GM19351 (cell line): ENCODE measurements around the gene CAP2.

Experiments used
- ATAC-seq: cut with Tn5 transposase; IDR thresholded peaks from one replicate; pipeline ENCODE4 v1.9.1; 2021; ENCODE audit warnings: mild to moderate bottlenecking, moderate library complexity; ENCODE audit not compliant: unreplicated experiment

CAP2 gene

DNA sequence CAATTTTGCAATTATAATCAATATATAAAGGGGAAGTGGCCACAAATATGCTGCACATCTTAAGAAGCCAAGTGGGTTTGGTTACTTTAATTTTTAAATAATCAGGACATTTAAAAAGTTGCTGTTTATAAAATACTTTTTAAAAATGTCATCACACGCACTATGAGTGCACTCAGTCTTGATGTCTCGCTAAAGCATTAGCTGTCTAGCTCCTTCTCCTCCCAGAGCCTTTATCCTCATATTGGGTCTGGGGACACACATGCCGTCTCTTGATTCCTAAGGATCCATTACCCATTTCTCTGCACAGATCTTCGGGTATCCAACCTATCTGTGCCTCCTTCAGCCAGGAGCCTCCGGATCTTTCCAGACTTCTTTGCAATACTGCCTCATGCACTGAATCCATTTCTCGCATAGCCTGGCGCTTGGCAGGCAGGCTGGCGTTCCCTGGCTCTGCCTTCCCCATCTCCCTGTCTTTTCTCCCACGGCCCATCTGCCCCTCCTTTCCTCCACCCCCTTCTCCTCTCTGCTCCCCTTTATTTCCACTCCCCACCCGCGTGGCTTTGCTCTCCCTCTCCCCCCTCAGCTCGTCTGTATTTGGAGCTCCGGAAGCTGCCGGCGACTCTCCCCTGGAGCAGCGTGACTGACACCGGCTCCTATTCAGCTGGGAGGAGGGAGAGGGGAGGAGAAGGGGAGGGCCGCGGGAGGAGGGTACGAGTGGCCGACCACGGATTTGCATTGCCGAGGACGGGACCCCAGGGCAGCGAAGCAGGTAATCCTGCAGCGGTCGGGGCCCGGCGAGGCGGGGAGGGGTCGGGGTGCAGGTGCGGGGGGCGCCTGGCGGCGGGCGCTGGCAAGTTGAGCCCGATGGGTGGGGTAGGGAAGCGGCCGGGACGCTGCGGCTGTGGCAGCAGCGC, at the start of gene CAP2:
Gene CAP2, plus strand, starts transcription at position 618 of the 914 bp plus-strand sequence. CDS start 27,961 bp downstream, outside the sequence.
- no peak for ATAC-seq

- no peak for ATAC-seq
These were observed 46.4 kb upstream of the CAP2 start for GRCh38 chr6:17347012-17347411.

- ATAC-seq: no peak
These were observed 44.0 kb upstream of the CAP2 start for GRCh38 chr6:17349427-17349826.

- ATAC-seq: no peak
These were observed 41.1 kb upstream of the CAP2 start for GRCh38 chr6:17352302-17352701.

GRCh38 chr6:17353440-17354175, 39.8 kb upstream of the CAP2 start:
- ATAC-seq: no peak

DNA sequence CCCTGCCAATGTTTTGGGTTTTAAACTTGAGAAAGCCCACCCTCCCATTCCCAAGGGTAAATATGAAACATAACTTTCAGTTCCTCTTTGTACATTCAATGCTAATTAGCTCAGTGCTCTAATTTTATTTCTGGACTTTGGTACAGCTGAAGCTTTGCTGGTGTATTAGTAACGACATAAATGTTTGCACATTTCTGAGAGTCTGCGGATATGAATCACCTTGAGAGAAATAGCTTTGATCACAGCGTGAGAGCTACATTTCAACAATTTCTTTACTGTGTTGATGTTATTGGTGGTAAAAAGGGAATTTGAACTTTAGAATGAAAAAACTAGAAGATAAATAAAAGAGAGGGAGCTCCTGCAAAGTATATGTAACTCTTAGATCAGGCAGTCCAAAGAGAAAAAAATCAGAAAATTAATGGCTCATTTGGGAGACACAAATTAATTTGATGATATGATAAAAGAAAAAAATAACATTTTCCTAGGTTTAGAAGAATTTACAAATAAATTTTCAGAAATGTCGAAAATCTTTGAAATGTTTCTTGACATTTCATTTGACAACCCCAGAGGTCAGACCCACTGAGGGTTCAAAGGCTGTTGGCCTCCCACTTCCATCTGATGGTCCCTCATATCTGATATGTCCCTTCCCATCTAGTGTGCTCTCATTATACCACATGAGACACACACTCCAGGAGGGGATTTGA, 38.5 kb upstream of the CAP2 start:
- no peak for ATAC-seq

- no peak for ATAC-seq
These were observed 38.0 kb upstream of the CAP2 start for GRCh38 chr6:17355404-17355774.

DNA sequence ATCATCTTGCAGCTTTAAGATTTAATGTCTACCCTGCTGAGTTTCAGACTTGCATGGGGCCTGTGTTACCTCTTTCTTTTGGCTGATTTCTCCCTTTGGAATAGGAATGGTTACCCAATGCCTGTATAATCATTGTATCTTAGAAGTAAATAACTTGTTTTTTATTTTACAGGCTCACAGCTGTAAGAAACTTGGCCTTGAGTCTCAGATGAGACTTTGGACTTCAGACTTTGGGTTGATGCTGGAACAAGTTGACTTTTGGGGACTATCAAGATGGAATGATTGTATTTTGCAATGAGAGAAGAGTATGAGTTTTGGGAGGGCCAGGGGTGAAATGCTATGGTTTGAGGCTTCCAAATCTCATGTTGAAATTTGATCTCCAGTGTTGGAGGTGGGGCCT, 34.9 kb upstream of the CAP2 start:
- ATAC-seq: no peak

GRCh38 chr6:17360564-17360963, 32.8 kb upstream of the CAP2 start:
- ATAC-seq: no peak

- ATAC-seq: no peak
These were observed 32.4 kb upstream of the CAP2 start for GRCh38 chr6:17361013-17361412.

DNA sequence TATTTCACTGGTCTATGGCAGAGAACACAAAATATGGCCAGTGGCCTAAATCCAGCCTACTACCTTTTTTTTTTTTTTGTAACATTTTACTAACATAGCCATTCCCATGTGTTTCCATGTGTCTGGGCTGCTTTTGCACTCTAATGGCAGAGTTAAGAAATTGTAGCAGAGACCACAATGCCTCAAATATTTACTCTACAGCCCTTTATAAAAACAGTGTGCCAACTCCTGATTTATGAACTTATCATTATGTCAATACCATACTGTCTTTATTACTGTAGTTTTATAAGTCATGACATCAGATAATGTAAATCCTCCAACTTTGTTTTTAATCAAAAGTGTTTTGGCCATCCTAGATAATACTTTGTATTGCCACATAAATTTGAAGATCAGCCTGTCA, 27.4 kb upstream of the CAP2 start:
- no peak for ATAC-seq

- no peak for ATAC-seq
These were observed 25.5 kb upstream of the CAP2 start for GRCh38 chr6:17367868-17368267.

DNA sequence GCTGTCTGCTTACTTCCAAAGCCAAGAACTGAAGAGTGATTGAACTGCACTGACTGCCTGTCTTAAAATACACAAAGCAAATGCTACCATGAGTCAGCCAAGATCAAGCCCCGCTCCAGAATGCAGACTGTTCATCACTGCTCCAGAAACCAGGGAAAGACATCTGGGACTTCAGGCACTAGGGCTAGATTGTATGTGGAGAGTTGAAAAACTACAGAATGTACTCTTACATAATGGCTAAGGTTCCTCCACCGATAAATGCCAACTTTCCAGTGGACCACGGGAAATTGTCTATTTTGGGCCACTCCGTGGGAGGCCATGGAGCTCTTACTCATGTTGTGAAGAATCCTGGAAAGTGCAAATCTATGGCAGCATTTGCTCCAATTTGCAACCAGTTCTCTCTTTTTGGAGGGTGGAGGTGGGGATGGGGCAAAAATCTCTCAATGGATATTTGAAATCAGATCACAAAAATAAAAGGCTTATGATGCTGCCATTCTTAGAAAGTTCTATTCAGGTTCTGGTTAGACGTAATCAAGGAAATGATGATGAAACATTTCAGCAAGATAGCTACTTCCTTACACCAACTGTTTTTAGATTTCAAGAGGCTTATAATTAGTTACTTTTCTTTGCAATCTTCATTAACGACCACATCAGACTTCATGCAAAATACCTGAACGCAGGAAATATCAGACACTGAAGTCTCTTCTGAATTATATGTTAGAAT, 11.8 kb upstream of the CAP2 start:
- ATAC-seq: no peak

GRCh38 chr6:17385660-17386059, 7.7 kb upstream of the CAP2 start:
- ATAC-seq: no peak

DNA sequence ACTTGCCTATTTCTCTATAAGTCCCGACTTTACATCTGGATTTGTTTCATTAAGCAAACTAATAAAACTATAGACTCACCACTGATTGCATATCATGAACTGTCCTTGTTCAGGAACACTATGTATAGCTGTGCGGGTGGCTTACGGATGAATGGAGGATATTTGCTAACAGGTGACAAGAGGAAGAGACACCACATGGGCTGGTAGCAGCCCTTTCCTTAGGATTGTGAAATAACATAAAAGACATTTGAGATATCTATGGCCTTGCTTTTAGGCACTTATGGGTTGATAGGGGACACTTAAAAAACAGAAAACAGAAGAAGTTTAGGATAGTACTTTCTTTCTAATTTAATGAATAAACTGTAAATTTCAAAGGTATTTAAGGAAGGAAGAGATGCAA, 5.0 kb upstream of the CAP2 start:
- ATAC-seq: no peak

DNA sequence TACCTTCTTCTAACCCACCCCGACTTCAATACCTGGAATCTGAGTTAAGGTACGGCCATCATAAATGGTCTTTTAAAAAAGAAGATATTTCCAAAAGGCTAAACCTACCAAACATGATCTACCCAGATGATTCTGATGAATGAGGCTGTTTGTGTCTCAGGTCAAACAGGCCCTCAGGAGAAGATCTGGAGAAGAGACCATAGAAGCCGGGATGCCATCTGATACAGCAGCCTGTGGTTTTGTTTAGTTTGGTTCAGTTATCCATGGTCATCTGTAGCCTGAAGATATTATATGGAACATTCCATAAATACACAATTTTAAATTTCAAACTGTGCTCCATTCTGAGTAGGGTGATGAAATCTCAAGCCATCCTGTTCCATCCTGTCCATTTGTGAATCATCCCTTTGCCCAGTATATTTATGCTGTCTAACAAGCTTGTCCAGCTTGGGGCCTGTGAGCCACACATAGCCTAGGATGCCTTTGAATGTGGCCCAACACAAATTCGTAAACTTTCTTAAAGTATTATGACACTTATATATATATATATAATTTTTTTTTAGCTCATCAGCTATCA, 4.0 kb upstream of the CAP2 start:
- no peak for ATAC-seq

GRCh38 chr6:17390276-17390675, 3.1 kb upstream of the CAP2 start:
- no peak for ATAC-seq

DNA sequence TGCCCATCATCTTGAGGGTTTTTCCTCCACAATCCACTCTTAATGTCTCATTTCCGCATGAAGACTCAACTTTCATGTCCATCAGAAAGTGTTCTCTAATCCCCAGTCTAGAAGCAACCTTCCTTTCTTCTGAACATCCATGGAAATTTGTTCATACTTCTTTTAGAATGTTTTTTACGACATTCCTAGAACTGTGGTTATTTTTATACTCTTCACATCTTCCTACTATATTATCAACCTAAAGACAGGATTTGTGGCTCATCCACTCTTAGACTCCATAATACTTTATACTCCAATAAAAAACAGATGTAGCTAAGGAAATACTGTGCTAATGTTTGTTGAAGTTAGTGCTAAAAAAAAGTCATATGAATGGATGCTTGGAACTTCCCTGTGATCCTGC, 1.4 kb upstream of the CAP2 start:
- ATAC-seq: no peak

- ATAC-seq: no peak
These were observed 667 bp downstream of the CAP2 start for GRCh38 chr6:17393892-17394631.

DNA sequence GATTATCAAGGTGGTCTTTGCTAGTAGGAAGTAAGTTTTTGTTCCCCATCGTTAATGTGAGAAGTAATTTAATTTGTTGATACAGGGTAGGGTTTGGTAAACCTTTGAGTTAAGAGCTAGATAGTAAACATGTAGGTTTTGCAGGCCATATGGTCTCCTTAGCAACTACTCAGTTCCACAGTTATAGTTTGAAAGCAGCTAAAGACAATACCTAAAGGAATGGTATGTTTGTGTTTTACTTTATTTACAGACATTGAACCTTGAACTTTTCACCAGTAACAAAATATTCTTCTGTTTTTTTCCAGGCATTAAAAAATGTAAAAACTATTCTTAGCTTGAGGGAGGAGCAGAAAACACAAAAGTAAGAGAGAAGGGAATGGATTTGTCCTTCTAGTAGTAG, 1.7 kb downstream of the CAP2 start:
- ATAC-seq: no peak
